GM12891 (cell line): ENCODE measurements around the gene ALDH1L1.

Experiments used
- POLR2A ChIP-seq: IDR thresholded peaks from 2 replicates; pipeline ENCODE4 v1.6.1; 2011; ENCODE audit warnings: low read depth, low read length, control low read depth
- POLR2AphosphoS5 ChIP-seq: IDR thresholded peaks from 2 replicates; pipeline ENCODE4 v1.6.1; 2011; ENCODE audit warnings: low read depth, low read length, control low read depth
- SPI1 ChIP-seq: IDR thresholded peaks from 2 replicates; pipeline ENCODE4 v1.6.1; 2011; ENCODE audit warnings: low read depth, low read length, control low read depth

DNA sequence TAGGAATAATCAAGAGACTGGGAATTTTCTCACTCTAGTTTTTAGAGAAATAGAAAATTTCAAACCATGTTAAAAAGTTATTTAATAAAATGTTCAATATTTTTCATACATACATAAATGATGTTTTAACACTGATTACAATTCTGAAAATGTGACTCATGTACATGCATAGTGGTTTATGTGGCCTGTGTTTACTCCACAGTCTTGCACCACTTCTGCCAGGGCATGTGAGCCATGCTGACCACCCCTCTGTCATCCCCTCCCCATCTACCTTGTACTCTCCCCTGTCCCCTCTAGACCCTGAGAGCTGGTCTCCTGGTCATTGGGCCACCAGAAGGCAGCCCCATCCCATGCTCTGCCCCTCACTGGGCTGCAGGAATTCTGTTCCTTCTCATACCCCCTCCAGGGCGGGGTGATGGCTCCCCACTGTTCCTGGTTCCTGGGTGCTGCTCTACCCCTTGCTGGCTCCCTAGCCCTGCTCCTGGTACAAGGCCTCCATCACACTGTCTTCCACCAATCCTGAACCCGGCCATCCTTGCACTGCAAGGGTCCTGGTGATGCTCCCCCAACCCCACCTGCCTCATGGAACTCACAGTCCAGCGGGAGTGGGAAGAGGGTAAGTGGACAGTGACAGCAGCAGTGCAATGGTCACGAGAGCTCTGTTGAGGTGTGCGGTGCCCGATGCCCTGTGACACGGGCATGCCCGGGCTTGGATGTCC, 72.3 kb downstream of the ALDH1L1 start:
- no peak for TF ChIP-seq POLR2AphosphoS5
- TF ChIP-seq SPI1: no peak
- no peak for TF ChIP-seq POLR2A
